ENCODE data around the gene WDR86.

GRCh38 chr7:151447312-151447711 lies 37.5 kb upstream of the WDR86 start:
- no peak for TF ChIP-seq CTCF (conservative IDR thresholded peaks at IDR 0.05; ENCODE audit: low read length)
- no peak for TF ChIP-seq EZH2phosphoT487 (IDR thresholded peaks at IDR 0.05; ENCODE audit: borderline replicate concordance)
